Measurements from ENCODE around the gene FASTK.

DNA sequence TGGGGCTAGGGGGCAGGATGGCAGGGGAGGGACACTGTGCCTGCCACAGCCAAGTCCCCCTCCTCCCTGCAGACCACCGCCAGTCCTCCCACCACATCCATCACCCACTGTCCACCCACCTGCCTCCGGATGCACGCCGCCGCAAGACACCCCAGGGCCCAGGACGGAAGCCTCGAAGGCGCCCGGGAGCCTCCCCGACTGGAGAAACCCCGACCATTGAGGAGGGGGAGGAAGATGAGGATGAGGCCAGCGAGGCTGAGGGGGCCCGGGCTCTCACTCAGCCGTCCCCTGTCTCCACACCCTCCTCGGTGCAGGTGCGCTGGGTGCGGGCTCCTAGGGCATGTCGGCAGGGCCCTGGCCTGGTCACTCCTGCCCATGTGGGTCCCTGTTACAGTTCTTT lies 16.2 kb downstream of the FASTK start:
- TF ChIP-seq, protein P1, sequence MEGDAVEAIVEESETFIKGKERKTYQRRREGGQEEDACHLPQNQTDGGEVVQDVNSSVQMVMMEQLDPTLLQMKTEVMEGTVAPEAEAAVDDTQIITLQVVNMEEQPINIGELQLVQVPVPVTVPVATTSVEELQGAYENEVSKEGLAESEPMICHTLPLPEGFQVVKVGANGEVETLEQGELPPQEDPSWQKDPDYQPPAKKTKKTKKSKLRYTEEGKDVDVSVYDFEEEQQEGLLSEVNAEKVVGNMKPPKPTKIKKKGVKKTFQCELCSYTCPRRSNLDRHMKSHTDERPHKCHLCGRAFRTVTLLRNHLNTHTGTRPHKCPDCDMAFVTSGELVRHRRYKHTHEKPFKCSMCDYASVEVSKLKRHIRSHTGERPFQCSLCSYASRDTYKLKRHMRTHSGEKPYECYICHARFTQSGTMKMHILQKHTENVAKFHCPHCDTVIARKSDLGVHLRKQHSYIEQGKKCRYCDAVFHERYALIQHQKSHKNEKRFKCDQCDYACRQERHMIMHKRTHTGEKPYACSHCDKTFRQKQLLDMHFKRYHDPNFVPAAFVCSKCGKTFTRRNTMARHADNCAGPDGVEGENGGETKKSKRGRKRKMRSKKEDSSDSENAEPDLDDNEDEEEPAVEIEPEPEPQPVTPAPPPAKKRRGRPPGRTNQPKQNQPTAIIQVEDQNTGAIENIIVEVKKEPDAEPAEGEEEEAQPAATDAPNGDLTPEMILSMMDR (IDR thresholded peaks at IDR 0.05; ENCODE audit: insufficient read depth, low read depth, low read length) = no peak
- TF ChIP-seq EZH2 (IDR thresholded peaks at IDR 0.05; ENCODE audit: insufficient read depth, low read length) = no peak

Measured in astrocyte (in vitro differentiated cells and primary cell).